ENCODE data around the gene ATF6.

Gene ATF6

DNA sequence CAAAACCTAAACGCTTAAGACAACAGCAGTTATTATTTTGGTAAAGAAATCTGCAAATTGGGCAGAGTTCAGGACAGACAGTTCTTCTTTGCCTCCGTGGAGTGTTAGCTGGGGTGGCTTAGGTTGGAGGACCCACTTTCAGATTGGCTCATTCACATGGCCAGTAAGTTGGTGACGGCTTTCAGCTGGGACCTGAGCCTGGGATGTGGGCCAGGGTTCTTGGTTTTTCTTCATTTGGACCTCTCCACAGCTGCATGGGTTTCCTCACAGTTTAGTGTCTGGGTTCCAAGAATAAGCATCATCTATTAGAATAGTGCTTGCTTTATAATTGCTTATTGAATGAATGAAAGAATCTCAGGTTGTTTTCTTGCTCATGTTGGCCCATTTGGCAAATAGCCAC lies 72.2 kb downstream of the ATF6 start:
- DNase-seq = no peak

DNA sequence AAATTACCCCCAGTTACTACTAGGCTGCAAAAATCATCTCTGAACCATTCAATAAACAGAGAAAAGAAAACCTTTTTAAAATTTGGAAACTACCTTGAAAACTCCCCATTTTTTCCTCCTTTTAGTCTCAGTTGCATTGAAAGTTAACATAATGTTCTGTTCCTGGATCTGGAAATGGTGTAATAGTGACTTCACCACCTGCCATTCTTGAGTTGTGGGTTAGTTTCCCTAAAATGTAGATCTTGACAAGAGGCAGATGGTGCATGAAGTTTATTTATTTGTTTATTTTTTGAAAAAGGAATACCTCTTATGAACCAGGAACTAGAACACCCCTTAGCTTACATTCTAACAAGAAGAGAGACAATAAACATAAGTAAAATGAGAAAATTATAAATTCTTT lies 72.8 kb downstream of the ATF6 start:
- DNase-seq = no peak

DNA sequence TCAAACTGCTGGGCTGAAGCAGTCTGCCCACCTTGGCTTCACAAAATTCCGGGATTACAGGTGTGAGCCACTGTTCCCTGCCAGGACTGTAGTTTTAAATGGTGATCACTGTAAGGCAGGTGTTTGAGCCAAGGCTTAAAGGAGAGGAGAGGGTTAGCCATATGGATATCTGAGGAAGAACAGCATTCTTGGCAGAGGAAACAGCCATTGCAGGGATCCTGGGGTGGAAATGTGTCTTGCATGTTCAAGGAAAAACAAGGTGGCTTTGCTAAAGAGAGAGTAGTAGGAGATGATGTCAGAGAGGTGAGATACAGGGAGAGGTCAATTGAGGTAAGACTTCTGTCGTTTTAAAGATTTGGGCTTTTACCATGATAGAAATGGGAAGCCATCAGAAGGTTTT lies 73.5 kb downstream of the ATF6 start:
- no peak for DNase-seq

- no peak for DNase-seq
These were observed 74.2 kb downstream of the ATF6 start for GRCh38 chr1:161840363-161840762.

DNA sequence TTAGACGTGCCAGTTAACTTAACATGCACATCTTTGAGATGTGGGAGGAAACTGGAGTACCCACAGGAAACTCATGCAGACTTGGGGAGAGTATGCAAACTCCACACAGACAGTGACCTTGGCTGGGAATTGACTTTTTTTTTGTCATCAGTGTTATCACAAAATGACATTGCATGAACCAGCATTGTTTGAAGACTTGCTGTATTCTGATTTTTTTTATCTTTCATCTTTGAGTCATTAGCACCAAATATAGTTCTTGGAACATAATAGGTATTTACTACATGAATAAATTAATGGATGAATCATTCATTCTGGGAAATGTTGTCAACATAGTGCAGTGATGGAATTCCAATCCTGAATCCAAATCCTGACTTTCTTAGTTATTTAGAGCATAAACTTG lies 77.0 kb downstream of the ATF6 start:
- DNase-seq = peak; percentile 5

- no peak for DNase-seq
These were observed 78.6 kb downstream of the ATF6 start for GRCh38 chr1:161844696-161845095.

GRCh38 chr1:161848676-161849075 lies 82.6 kb downstream of the ATF6 start:
- no peak for DNase-seq

DNA sequence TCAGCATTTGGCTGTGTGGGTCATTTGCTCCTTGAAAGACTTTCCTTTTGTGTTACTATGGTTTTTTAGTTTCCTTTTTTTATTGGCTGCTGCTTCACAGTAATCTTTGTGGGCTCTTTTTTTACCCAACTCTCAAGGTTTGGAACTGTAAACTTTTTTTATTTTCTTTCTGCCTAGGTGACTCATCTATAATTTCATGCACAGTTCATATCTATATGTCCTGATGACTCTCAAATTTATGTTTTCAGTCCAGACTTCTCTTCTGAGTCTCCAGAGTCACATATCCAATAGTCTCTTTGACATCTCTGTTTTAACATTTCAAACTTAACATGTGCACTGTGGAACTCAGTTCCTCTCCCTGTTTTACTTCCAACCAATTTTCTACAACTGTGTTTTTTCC lies 83.4 kb downstream of the ATF6 start:
- DNase-seq = no peak

GRCh38 chr1:161855260-161855659 lies 89.1 kb downstream of the ATF6 start:
- DNase-seq = no peak

- DNase-seq = no peak
These were observed 92.2 kb downstream of the ATF6 start for GRCh38 chr1:161858271-161858670.

- DNase-seq = no peak
These were observed 97.4 kb downstream of the ATF6 start for GRCh38 chr1:161863549-161863948.

- no peak for DNase-seq
These were observed 98.5 kb downstream of the ATF6 start for GRCh38 chr1:161864577-161864976.

DNA sequence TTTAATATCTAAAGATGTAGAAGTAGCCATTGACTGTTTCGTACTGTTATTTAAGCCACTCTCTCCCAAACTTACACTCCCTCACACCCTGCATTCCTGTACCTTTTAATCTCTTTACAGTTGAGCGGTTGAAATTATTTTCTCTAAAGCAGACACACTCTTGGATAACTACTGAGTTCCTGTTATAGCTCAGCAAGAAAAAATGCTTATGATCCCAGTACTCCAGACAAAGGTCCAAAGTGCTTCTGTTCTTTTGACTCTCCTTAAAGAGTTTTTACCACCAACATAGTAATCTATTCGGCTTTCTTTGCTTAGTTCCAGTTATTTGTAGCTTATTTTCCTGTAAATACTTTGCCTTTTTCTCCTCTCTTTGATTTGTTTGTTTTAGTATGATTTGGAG lies 100.1 kb downstream of the ATF6 start:
- no peak for DNase-seq

DNA sequence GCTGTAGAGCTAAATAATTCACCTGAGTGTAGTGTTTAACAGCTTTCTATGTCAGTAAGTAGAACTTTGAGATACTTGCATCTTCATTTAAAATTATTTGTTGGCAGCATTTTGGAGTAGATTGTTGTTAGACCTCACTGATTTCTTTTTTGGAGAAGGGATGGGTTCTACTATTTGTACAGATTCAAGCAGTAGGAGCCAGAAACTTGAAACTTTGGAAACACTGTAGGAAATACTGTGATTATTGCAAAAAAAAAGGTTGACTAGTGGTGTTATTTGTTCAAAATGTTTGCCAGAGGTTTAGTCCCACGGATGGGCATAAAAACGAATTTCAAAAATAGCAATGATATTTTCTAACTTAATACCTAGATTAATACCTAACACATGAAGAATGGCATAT lies 102.7 kb downstream of the ATF6 start:
- no peak for DNase-seq

GRCh38 chr1:161869291-161869690 lies 103.2 kb downstream of the ATF6 start:
- peak; percentile 30 for DNase-seq

GRCh38 chr1:161872506-161872905 lies 106.4 kb downstream of the ATF6 start:
- DNase-seq = no peak

GRCh38 chr1:161879261-161879660 lies 113.1 kb downstream of the ATF6 start:
- DNase-seq = no peak

DNA sequence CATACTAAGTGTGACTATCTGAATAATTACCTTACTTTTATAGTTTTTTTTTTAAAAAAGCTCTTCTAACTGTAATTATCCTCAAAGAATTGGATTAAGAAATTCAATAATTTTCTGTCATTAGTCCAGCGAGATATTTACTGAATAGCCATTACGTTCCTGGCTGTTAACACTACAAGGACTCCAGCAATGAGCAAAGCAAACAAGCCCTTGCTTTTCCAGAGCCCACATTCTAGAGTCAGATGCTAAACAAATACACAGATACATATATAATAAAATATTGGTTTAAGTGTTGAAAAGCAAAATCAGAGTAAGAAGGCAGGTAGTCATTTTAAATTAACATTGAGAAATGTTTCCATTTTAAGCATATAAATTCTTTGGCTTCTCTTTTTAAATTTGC lies 118.4 kb downstream of the ATF6 start:
- DNase-seq = no peak

- DNase-seq = no peak
These were observed 118.9 kb downstream of the ATF6 start for GRCh38 chr1:161885003-161885402.

GRCh38 chr1:161885759-161886158 lies 119.6 kb downstream of the ATF6 start:
- DNase-seq = no peak

GRCh38 chr1:161886589-161886988 lies 120.5 kb downstream of the ATF6 start:
- DNase-seq = no peak

DNA sequence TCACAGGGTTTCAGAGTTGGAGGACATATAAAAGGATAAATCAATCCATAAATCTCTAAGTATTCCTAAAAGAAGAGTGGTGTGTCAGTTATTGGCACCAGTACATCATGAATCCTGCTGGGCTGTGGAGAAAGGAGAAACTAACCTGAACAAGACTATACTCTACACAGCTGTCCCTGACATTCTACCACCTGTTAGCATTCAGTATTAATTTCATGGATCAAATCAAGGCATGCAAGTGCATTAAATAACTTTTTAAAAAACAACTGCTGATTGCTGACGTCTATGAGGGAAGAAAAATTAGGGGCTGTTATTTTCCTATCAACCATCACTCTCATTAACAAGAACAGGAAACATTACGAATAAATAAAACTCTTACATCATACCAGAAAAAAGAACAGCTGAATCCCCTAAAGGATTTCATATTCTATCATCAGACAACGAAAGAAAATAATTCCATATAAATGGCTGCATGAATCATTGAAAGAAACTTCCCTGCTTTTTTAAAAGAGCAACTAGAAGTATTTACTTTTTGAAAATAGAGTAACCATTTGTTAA lies 121.7 kb downstream of the ATF6 start:
- no peak for DNase-seq

DNA sequence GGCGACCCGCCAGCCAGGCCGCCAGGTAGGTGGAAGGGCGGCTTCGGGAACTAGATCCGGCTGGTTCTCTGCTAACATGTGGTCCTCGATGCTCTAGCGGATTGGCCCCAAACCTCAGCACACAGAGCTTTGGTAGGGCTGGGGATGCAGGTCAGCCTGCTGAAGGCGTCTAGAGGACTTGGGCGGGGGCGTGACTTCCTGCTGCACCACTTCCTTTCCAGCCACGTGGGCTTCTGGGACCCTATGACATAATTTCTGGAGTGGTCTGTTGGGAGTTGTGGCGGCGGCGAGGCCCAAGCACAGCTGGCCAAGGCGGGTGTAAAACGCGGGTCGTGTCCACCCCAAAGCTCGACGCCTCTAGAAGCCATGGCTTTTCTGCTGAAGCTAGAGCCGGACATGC lies 124.5 kb downstream of the ATF6 start:
- no peak for DNase-seq

GRCh38 chr1:161899091-161899490 lies 133.0 kb downstream of the ATF6 start:
- no peak for DNase-seq

DNA sequence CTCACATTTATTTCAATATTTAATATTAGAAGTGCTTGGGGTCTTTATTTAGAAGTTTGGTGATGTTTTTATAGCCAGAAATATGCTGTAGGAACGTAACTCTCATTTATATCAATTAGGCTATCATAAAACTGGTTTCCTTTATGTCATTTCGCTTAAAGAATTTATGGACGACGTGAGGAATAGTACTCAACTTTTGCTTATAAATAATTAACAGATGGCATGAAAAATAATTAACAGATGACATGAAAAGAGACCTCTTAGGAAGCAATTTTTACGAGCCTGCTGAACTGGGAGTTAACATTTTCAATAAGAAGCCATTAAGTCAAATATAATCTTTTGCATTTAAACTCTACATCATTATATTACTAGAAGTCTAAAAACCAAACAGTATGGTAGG lies 134.0 kb downstream of the ATF6 start:
- DNase-seq = no peak

GRCh38 chr1:161902182-161902581 lies 136.1 kb downstream of the ATF6 start:
- no peak for DNase-seq

Measured in hematopoietic multipotent progenitor cell treated with erythropoietin and hydrocortisone succinate and interleukin-3 and kit ligand, for 6 days (in vitro differentiated cells).